ENCODE measurements around the gene FAM222B.

DNA sequence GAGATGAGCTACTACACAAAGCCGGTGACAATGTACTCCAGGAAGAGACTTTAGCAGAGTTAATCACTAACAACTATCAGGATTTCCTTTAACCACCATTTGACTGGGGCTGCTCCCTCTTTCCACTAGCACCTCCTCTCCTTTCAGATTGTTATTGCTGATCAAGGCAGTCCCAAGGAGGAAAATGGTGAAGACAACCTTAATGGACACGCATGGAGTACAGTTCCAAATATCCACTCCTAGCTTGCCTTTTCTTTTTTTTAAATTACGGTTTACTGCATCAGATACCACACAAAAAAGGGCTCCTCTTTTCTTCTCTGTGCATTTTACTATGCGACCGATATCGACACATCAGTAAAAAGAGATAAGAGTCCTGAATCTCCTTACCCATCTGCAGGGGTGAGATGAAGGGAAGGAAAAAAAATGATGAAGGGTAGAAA lies 30.9 kb downstream of the FAM222B start:
- TF ChIP-seq, protein P1, sequence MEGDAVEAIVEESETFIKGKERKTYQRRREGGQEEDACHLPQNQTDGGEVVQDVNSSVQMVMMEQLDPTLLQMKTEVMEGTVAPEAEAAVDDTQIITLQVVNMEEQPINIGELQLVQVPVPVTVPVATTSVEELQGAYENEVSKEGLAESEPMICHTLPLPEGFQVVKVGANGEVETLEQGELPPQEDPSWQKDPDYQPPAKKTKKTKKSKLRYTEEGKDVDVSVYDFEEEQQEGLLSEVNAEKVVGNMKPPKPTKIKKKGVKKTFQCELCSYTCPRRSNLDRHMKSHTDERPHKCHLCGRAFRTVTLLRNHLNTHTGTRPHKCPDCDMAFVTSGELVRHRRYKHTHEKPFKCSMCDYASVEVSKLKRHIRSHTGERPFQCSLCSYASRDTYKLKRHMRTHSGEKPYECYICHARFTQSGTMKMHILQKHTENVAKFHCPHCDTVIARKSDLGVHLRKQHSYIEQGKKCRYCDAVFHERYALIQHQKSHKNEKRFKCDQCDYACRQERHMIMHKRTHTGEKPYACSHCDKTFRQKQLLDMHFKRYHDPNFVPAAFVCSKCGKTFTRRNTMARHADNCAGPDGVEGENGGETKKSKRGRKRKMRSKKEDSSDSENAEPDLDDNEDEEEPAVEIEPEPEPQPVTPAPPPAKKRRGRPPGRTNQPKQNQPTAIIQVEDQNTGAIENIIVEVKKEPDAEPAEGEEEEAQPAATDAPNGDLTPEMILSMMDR (IDR thresholded peaks at IDR 0.05) = no peak
- no peak for TF ChIP-seq POLR2A (IDR thresholded peaks at IDR 0.05)
